GM13976 (cell line): Measurements from ENCODE around the gene DFFB.
A peak's percentile ranks its signal among the peaks of the same experiment; 100 is the strongest.

Experiments
- DNase-seq: peaks from one replicate; pipeline ENCODE4 v3.0.0; 2012; ENCODE audit warnings: low spot score
- CTCF ChIP-seq: IDR thresholded peaks from 2 replicates; pipeline ENCODE4 v1.5.1; 2012; ENCODE audit warnings: borderline replicate concordance, mild to moderate bottlenecking; ENCODE audit not compliant: insufficient read depth; ENCODE audit errors: extremely low read depth, missing control alignments, control extremely low read depth
- in situ Hi-C: fragments of 300-500 bp; cut with MboI; formaldehyde crosslinking; loops from one replicate; pipeline ENCODE4 v1.12.0; 2022; ENCODE audit warnings: low sequenced_read_pairs, mixed read lengths, inconsistent platforms; ENCODE audit not compliant: unreplicated experiment

Gene DFFB

GRCh38 chr1:3885611-3886010, 28.3 kb downstream of the DFFB start:
- no peak for DNase-seq
- in situ Hi-C loops: no loop called here
- TF ChIP-seq CTCF: no peak

- TF ChIP-seq CTCF: no peak
- no peak for DNase-seq
- in situ Hi-C loops: no loop called here
Observed at GRCh38 chr1:3886106-3886670, 28.9 kb downstream of the DFFB start.

GRCh38 chr1:3886691-3887090, 29.4 kb downstream of the DFFB start:
- in situ Hi-C loops: no loop called here
- DNase-seq: no peak
- TF ChIP-seq CTCF: no peak

- no peak for DNase-seq
- no peak for TF ChIP-seq CTCF
- in situ Hi-C loops: no loop called here
Observed at GRCh38 chr1:3888301-3888700, 31.0 kb downstream of the DFFB start.

GRCh38 chr1:3889936-3890335, 32.7 kb downstream of the DFFB start:
- TF ChIP-seq CTCF: no peak
- in situ Hi-C loops: no loop called here
- no peak for DNase-seq

- no peak for TF ChIP-seq CTCF
- DNase-seq: peak; percentile 62
- in situ Hi-C loops: no loop called here
Observed at GRCh38 chr1:3890389-3891328, 33.4 kb downstream of the DFFB start.
